Peyer's patch (tissue), 4 donors: ENCODE measurements around the gene APOL4. TPM values are rescaled to one million over a fixed set of nuclear protein-coding genes. Genes with fewer than 3 reads are reported as not detected.
A peak's percentile ranks its signal among the peaks of the same experiment; 100 is the strongest.

Experiments used
- DNase-seq, 3 donors: peaks; one replicate each; pipeline ENCODE4 v3.0.0-alpha.2; 2017 to 2019
- H3K27ac ChIP-seq, 4 donors: fragments of 200-600 bp; sonication (generic); one replicate each; pipeline ENCODE4 v1.5.1; 2016 to 2019
- H3K27me3 ChIP-seq, 2 donors: fragments of 200-600 bp; sonication (generic); one replicate each; pipeline ENCODE4 v1.5.1; 2019
- H3K36me3 ChIP-seq, 3 donors: fragments of 200-600 bp; sonication (generic); one replicate each; pipeline ENCODE4 v1.5.1; 2016 to 2019
- H3K4me1 ChIP-seq, 4 donors: fragments of 200-600 bp; sonication (generic); one replicate each; pipeline ENCODE4 v1.5.1; 2016 to 2019
- H3K4me3 ChIP-seq, 4 donors: fragments of 200-600 bp; sonication (generic); 1 replicate in 3 of 4; 2 replicates in 1 of 4; pipeline ENCODE4 v1.5.1; 2016 to 2019; ENCODE audit warnings: mild to moderate bottlenecking in 1 of 4
- H3K9me3 ChIP-seq, 4 donors: fragments of 200-600 bp; sonication (generic); one replicate each; pipeline ENCODE4 v1.5.1; 2016 to 2019; ENCODE audit warnings: mild to moderate bottlenecking in 1 of 4
- CTCF ChIP-seq, 6 experiments: fragments of 450-650 bp in 4 of 6; fragments of 200-600 bp in 2 of 6; sonication (generic) in 1 of 6; IDR thresholded peaks; one replicate each; pipeline ENCODE4 v1.5.1; 2017 to 2019; ENCODE audit warnings: antibody characterized with exemption in 6 of 6, mild to moderate bottlenecking in 3 of 6, moderate library complexity in 1 of 6
- POLR2A ChIP-seq, 2 donors: fragments of 450-650 bp; IDR thresholded peaks; one replicate each; pipeline ENCODE4 v1.5.1; 2017; ENCODE audit warnings: antibody characterized with exemption in 2 of 2, mild to moderate bottlenecking in 2 of 2, moderate library complexity in 2 of 2
- total RNA-seq, 4 donors: library from RNA; depleted of rRNA; stranded (reverse); fragments of >200 nt; gene quantifications; one replicate each; pipeline ENCODE4 v1.1.0, GENCODE V29; 2016

APOL4 gene
- total RNA-seq, 4 donors from 2014 or later = 0.35 to 3.3 (median 2.5) TPM; not detected in 1

- no peaks in the 10 kb centered on the region for H3K27me3 ChIP-seq
- H3K4me1 ChIP-seq = no peaks in the 10 kb centered on the region
- H3K9me3 ChIP-seq = no peaks in the 10 kb centered on the region
- peak; percentile 42 to 80 (median 65) for DNase-seq
- TF ChIP-seq POLR2A (IDR thresholded peaks at IDR 0.05) (no peak), CTCF (IDR thresholded peaks at IDR 0.05) (peak in 5 of 6 experiments; percentile 39 to 76 (median 67))
- no peaks in the 10 kb centered on the region for H3K36me3 ChIP-seq
- no peak overlapping the region for H3K27ac ChIP-seq
- no peak overlapping the region for H3K4me3 ChIP-seq
Observed at GRCh38 chr22:36221799-36222751, 20.5 kb upstream of the APOL4 start.

- Histone ChIP-seq H3K4me1 (no peaks in the 10 kb centered on the region), H3K27ac (peak overlapping the region in 2 of 4 donors; percentile 36 to 42), H3K4me3 (no peak overlapping the region), H3K36me3 (no peaks in the 10 kb centered on the region), H3K27me3 (no peaks in the 10 kb centered on the region), H3K9me3 (no peaks in the 10 kb centered on the region)
- TF ChIP-seq POLR2A (IDR thresholded peaks at IDR 0.05) (no peak), CTCF (IDR thresholded peaks at IDR 0.05) (peak in 2 of 6 experiments; percentile 3 to 13)
- DNase-seq = peak in 2 of 3 donors; percentile 64 to 67
Observed at GRCh38 chr22:36220451-36220921, 18.9 kb upstream of the APOL4 start.

GRCh38 chr22:36218648-36219193, 17.1 kb upstream of the APOL4 start:
- Histone ChIP-seq H3K9me3 (no peaks in the 10 kb centered on the region), H3K4me1 (no peaks in the 10 kb centered on the region), H3K4me3 (no peak overlapping the region), H3K27me3 (no peaks in the 10 kb centered on the region), H3K27ac (no peak overlapping the region), H3K36me3 (no peaks in the 10 kb centered on the region)
- no peak for DNase-seq
- no peak for TF ChIP-seq CTCF (IDR thresholded peaks at IDR 0.05)
- TF ChIP-seq POLR2A (IDR thresholded peaks at IDR 0.05) = no peak

GRCh38 chr22:36215981-36216380, 14.4 kb upstream of the APOL4 start:
- no peak for TF ChIP-seq POLR2A (IDR thresholded peaks at IDR 0.05)
- Histone ChIP-seq H3K4me1 (no peaks in the 10 kb centered on the region), H3K27me3 (no peaks in the 10 kb centered on the region), H3K9me3 (no peaks in the 10 kb centered on the region), H3K27ac (no peak overlapping the region), H3K4me3 (no peak overlapping the region), H3K36me3 (no peaks in the 10 kb centered on the region)
- no peak for DNase-seq

GRCh38 chr22:36213586-36213985, 12.0 kb upstream of the APOL4 start:
- H3K27me3 ChIP-seq = no peaks in the 10 kb centered on the region
- no peak for TF ChIP-seq POLR2A (IDR thresholded peaks at IDR 0.05)
- no peak for TF ChIP-seq CTCF (IDR thresholded peaks at IDR 0.05)
- H3K36me3 ChIP-seq = no peaks in the 10 kb centered on the region
- H3K4me1 ChIP-seq = no peaks in the 10 kb centered on the region
- no peaks in the 10 kb centered on the region for H3K9me3 ChIP-seq
- DNase-seq = no peak
- no peak overlapping the region for H3K27ac ChIP-seq
- H3K4me3 ChIP-seq = no peak overlapping the region

GRCh38 chr22:36212901-36213300, 11.3 kb upstream of the APOL4 start:
- no peaks in the 10 kb centered on the region for H3K9me3 ChIP-seq
- TF ChIP-seq CTCF (IDR thresholded peaks at IDR 0.05) = no peak
- TF ChIP-seq POLR2A (IDR thresholded peaks at IDR 0.05) = no peak
- H3K27ac ChIP-seq = no peak overlapping the region
- no peaks in the 10 kb centered on the region for H3K4me1 ChIP-seq
- H3K27me3 ChIP-seq = no peaks in the 10 kb centered on the region
- no peak overlapping the region for H3K4me3 ChIP-seq
- no peak for DNase-seq
- H3K36me3 ChIP-seq = no peaks in the 10 kb centered on the region
